NT2/D1 (cell line): ENCODE data around the gene PLCB3.

Experiments used
- DNase-seq: peaks from one replicate; pipeline ENCODE4 v3.0.0-alpha.2; 2011; ENCODE audit warnings: low read depth, low spot score
- H3K27me3 ChIP-seq: 2 replicates; pipeline ENCODE4 v1.6.0; 2011; ENCODE audit warnings: mild to moderate bottlenecking; ENCODE audit not compliant: insufficient read length, insufficient read depth
- H3K36me3 ChIP-seq: 2 replicates; pipeline ENCODE4 v1.6.1; 2011; ENCODE audit warnings: mild to moderate bottlenecking, low read length, mixed read lengths; ENCODE audit not compliant: insufficient read depth, insufficient read length
- H3K4me1 ChIP-seq: 2 replicates; pipeline ENCODE4 v1.5.1; 2011; ENCODE audit not compliant: insufficient read depth, insufficient read length
- H3K4me3 ChIP-seq: 2 replicates; pipeline ENCODE4 v1.5.1; 2011; ENCODE audit warnings: low read depth; ENCODE audit not compliant: insufficient read length
- H3K9ac ChIP-seq: 2 replicates; pipeline ENCODE4 v1.6.0; 2011; ENCODE audit warnings: low read depth; ENCODE audit not compliant: insufficient read length
- H3K9me3 ChIP-seq: 2 replicates; pipeline ENCODE4 v1.5.1; 2011; ENCODE audit warnings: mild to moderate bottlenecking, low read length; ENCODE audit not compliant: insufficient read depth
- SUZ12 ChIP-seq: IDR thresholded peaks from 2 replicates; pipeline ENCODE4 v1.6.1; 2011; ENCODE audit not compliant: insufficient read length, insufficient read depth; ENCODE audit errors: extremely low read depth
- YY1 ChIP-seq: IDR thresholded peaks from 2 replicates; pipeline ENCODE4 v1.6.1; 2011; ENCODE audit not compliant: insufficient read length, insufficient read depth
- ZNF274 ChIP-seq: IDR thresholded peaks from 2 replicates; pipeline ENCODE4 v1.6.1; 2011; ENCODE audit warnings: mild to moderate bottlenecking, low read depth, low read length

PLCB3 gene

DNA sequence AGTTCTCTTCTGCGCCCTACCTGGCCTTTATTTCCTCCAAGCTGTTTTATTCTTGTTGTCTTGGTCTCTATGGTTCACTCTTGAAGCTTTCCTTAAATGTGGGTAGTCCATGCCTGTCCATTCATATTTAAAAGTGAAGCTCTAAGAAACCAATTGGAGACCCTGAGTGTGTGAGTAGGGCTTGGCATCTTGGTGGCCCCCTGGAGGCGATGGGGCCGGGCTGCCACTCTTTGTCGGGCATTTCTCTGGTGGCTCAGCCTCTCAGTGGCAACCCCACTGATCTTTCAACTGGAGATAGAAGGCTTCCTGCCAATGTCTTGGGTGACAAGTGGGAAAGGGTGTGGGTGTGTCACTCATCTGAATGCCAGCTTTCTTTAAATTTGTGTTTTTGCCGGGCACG, 34.5 kb upstream of the PLCB3 start:
- TF ChIP-seq SUZ12 (no peak), YY1 (no peak), ZNF274 (no peak)
- H3K27me3 ChIP-seq, result no peaks in the 10 kb centered on the region
- H3K9me3 ChIP-seq, result no peaks in the 10 kb centered on the region
- H3K4me1 ChIP-seq, result no peaks in the 10 kb centered on the region
- no peak for DNase-seq
- no peak overlapping the region for H3K9ac ChIP-seq
- H3K4me3 ChIP-seq, result no peak overlapping the region
- peaks cover 38% of the 10 kb centered on the region for H3K36me3 ChIP-seq

DNA sequence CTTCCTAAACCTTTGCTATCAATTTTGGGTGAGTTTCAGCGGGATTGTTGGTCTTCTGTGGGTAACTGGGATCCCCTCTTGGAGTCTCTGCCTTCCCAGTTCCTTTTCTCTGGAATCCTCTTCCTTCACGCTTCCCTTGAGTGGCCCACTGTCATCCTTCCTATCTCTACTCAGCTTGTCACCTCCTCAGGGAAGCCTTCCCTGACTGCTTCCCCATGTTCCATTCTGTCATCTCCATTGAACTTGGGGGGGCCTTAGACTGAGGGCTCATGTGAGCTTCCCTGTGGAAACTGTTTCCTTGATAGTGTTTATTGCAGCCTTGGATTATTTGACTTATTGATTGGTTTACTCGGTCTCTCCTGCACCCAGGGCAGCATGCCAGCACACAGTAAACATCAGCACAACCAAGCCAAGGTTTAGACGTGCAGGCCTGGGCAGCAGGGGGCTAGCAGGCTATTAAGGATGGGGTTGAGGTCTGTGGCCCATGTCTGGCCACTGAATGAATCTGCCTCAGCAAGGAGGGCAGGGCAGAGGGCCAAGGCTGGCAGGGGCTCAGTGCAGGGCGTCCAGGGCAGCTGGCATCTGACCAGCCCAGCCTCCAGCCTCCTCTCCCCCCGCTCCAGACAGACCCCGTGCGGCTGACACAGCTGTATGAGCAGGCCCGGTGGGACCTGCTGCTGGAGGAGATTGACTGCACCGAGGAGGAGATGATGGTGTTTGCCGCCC, 32.5 kb upstream of the PLCB3 start:
- H3K9ac ChIP-seq, result no peak overlapping the region
- no peak for DNase-seq

DNA sequence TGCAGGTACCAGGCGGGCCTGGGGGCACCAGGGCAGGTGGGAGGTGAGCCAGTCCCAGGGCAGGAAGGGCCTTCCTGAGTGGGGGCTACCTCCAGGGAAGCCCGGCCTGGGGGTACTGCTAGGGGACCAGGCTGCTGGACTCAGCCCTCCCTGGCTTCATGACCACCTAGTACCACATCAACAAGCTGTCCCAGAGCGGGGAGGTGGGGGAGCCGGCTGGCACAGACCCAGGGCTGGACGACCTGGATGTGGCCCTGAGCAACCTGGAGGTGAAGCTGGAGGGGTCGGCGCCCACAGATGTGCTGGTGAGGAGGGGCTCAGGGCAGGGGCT, 32.0 kb upstream of the PLCB3 start:
- no peaks in the 10 kb centered on the region for H3K27me3 ChIP-seq
- H3K9ac ChIP-seq, result no peak overlapping the region
- TF ChIP-seq ZNF274, result no peak
- no peak for TF ChIP-seq YY1
- TF ChIP-seq SUZ12, result no peak
- H3K4me3 ChIP-seq, result no peak overlapping the region
- H3K4me1 ChIP-seq, result peaks cover 3% of the 10 kb centered on the region
- peaks cover 48% of the 10 kb centered on the region for H3K36me3 ChIP-seq
- H3K9me3 ChIP-seq, result no peaks in the 10 kb centered on the region
- no peak for DNase-seq

More for the DNA sequence above, 32.5 kb upstream of the PLCB3 start:
- H3K4me3 ChIP-seq, result no peak overlapping the region
- no peaks in the 10 kb centered on the region for H3K9me3 ChIP-seq
- peaks cover 3% of the 10 kb centered on the region for H3K4me1 ChIP-seq
- H3K36me3 ChIP-seq, result peaks cover 43% of the 10 kb centered on the region
- no peak for TF ChIP-seq ZNF274
- H3K27me3 ChIP-seq, result no peaks in the 10 kb centered on the region

DNA sequence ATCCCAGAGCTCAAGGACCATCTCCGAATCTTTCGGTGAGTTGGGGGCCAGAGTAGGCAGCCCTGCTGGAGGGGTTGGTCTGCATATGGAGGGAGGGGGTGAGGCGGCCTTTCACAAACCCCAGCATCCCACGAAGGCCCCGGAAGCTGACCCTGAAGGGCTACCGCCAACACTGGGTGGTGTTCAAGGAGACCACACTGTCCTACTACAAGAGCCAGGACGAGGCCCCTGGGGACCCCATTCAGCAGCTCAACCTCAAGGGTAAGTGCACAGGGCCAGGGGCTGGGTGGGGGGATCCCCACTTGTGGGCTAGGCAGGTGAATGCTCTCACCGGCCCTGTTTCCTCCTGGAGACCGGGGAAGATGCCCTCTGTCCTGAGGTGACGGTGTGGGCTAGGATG, 31.6 kb upstream of the PLCB3 start:
- TF ChIP-seq SUZ12 (no peak), ZNF274 (no peak), YY1 (no peak)
- DNase-seq, result no peak
- no peaks in the 10 kb centered on the region for H3K9me3 ChIP-seq
- peaks cover 52% of the 10 kb centered on the region for H3K36me3 ChIP-seq
- H3K4me1 ChIP-seq, result peaks cover 7% of the 10 kb centered on the region
- no peak overlapping the region for H3K9ac ChIP-seq
- H3K27me3 ChIP-seq, result no peaks in the 10 kb centered on the region
- H3K4me3 ChIP-seq, result no peak overlapping the region

DNA sequence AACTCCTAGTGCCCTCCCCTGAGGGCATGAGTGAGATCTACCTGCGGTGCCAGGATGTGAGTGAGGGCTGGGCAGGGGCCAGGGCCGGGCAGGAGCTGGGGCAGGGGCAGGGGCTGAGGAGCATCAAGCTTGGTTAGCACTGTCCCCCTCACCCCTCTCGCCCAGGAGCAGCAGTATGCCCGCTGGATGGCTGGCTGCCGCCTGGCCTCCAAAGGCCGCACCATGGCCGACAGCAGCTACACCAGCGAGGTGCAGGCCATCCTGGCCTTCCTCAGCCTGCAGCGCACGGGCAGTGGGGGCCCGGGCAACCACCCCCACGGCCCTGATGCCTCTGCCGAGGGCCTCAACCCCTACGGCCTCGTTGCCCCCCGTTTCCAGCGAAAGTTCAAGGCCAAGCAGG, 31.1 kb upstream of the PLCB3 start:
- Histone ChIP-seq H3K4me3 (no peak overlapping the region), H3K27me3 (no peaks in the 10 kb centered on the region), H3K4me1 (peaks cover 10% of the 10 kb centered on the region), H3K9me3 (no peaks in the 10 kb centered on the region), H3K36me3 (peaks cover 56% of the 10 kb centered on the region), H3K9ac (no peak overlapping the region)
- DNase-seq, result no peak
- TF ChIP-seq SUZ12 (no peak), ZNF274 (no peak), YY1 (no peak)

DNA sequence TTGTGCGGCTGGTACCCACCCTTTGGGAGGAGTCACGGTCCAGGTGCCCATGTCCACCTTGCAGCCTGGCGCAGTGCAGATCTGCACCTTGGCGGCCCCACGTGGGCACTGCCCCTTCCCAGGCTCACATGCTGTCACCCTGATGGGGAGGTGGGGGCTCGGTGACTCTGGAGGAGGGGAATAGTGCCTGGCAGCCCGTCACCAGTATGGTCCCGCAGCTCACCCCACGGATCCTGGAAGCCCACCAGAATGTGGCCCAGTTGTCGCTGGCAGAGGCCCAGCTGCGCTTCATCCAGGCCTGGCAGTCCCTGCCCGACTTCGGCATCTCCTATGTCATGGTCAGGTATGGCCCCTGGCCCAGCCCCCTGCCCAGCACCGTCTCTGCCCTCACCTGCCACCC, 30.5 kb upstream of the PLCB3 start:
- no peak for DNase-seq
- TF ChIP-seq YY1, result no peak
- TF ChIP-seq ZNF274, result no peak
- TF ChIP-seq SUZ12, result no peak
- H3K9ac ChIP-seq, result peak overlapping the region; percentile 4

DNA sequence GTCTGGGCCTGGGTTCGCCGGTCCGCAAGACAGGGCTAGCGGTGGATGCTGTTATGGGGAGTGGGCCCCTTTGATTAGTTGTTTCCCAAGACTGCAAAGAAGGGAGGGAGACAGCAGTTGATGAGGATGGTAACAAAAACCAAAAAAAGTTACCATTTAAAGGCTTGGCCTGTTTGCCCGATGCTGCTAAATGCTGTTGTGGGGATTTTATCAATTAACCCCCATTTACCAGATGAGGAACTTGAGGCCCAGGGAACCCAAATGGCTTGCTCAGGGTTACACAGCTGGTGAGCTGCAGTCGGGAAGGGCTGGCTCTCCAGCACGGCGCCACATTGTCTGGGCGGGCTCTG, 28.7 kb upstream of the PLCB3 start:
- H3K4me3 ChIP-seq, result no peak overlapping the region
- H3K9ac ChIP-seq, result no peak overlapping the region
- DNase-seq, result no peak
- no peak for TF ChIP-seq ZNF274
- no peak for TF ChIP-seq SUZ12
- TF ChIP-seq YY1, result no peak
- H3K9me3 ChIP-seq, result no peaks in the 10 kb centered on the region
- peaks cover 26% of the 10 kb centered on the region for H3K4me1 ChIP-seq
- no peaks in the 10 kb centered on the region for H3K27me3 ChIP-seq
- H3K36me3 ChIP-seq, result peaks cover 54% of the 10 kb centered on the region

More for the DNA sequence above, 30.5 kb upstream of the PLCB3 start:
- H3K9me3 ChIP-seq, result no peaks in the 10 kb centered on the region
- no peaks in the 10 kb centered on the region for H3K27me3 ChIP-seq
- no peak overlapping the region for H3K4me3 ChIP-seq
- H3K4me1 ChIP-seq, result peaks cover 15% of the 10 kb centered on the region
- peaks cover 54% of the 10 kb centered on the region for H3K36me3 ChIP-seq
